OCI-LY3 (cell line): ENCODE results near the gene MKNK1.

Source experiments
- H2AFZ ChIP-seq: fragments of 200-600, 300-600 bp; shearing (Covaris generic); 2 replicates; pipeline ENCODE4 v1.6.0; 2014; ENCODE audit warnings: antibody characterized with exemption, low read depth, low read length
- H3K27ac ChIP-seq: fragments of 200-600, 300-600 bp; sonication (generic); 2 replicates; pipeline ENCODE4 v1.5.1; 2014; ENCODE audit warnings: mild to moderate bottlenecking, low read length, moderate library complexity, mixed read lengths
- H3K27me3 ChIP-seq: fragments of 200-600, 300-600 bp; sonication (generic); 2 replicates; pipeline ENCODE4 v1.6.1; 2014; ENCODE audit warnings: low read depth, low read length, mixed read lengths
- H3K36me3 ChIP-seq: fragments of 200-600, 300-600 bp; sonication (generic); replicated peaks from 2 replicates; pipeline ENCODE3; 2014; ENCODE audit warnings: low read depth, low read length, mixed read lengths
- H3K4me1 ChIP-seq: fragments of 300-600, 200-600 bp; sonication (generic); 2 replicates; pipeline ENCODE4 v1.6.1; 2014; ENCODE audit warnings: low read length, mixed read lengths
- H3K4me2 ChIP-seq: fragments of 200-600, 300-600 bp; sonication (generic); 2 replicates; pipeline ENCODE4 v1.6.1; 2014; ENCODE audit warnings: low read length, mixed read lengths
- H3K4me3 ChIP-seq: fragments of 300-600, 200-600 bp; sonication (generic); 2 replicates; pipeline ENCODE4 v1.5.1; 2014; ENCODE audit warnings: antibody characterized with exemption, mild to moderate bottlenecking, low read length, moderate library complexity
- H3K79me2 ChIP-seq: fragments of 300-600, 200-600 bp; shearing (Covaris generic); 2 replicates; pipeline ENCODE4 v1.6.1; 2014; ENCODE audit warnings: mild to moderate bottlenecking, low read length, mixed read lengths
- H3K9ac ChIP-seq: fragments of 300-600, 200-600 bp; shearing (Covaris generic); 2 replicates; pipeline ENCODE4 v1.6.0; 2014; ENCODE audit warnings: mild to moderate bottlenecking, low read length, moderate library complexity
- H3K9me3 ChIP-seq: fragments of 200-600, 300-600 bp; shearing (Covaris generic); 2 replicates; pipeline ENCODE4 v1.6.1; 2014; ENCODE audit warnings: low read length, mixed read lengths; ENCODE audit not compliant: insufficient read depth
- H4K20me1 ChIP-seq: fragments of 200-600, 300-600 bp; sonication (generic); 2 replicates; pipeline ENCODE4 v1.6.1; 2016; ENCODE audit warnings: low read length, mixed read lengths; ENCODE audit not compliant: insufficient read depth
- CTCF ChIP-seq: fragments of 200-600, 300-600 bp; sonication (generic); IDR thresholded peaks from 2 replicates; pipeline ENCODE4 v1.5.1; 2014; ENCODE audit warnings: antibody characterized with exemption, low read length, low read depth
- EZH2phosphoT487 ChIP-seq: fragments of 200-600 bp; shearing (Covaris generic); IDR thresholded peaks from 2 replicates; pipeline ENCODE4 v1.6.1; 2018; ENCODE audit warnings: antibody characterized with exemption, mixed run types, low read depth

MKNK1 gene

GRCh38 chr1:46650491-46650890 lies 46.4 kb upstream of the MKNK1 start:
- Histone ChIP-seq H3K4me2 (no peak overlapping the region), H3K4me1 (peaks cover 4% of the 10 kb centered on the region; the same call in 1 of the 2 replicates), H3K9ac (no peak overlapping the region), H4K20me1 (no peaks in the 10 kb centered on the region), H3K27me3 (no peaks in the 10 kb centered on the region), H3K9me3 (no peaks in the 10 kb centered on the region), H3K4me3 (no peak overlapping the region), H2AFZ (no peak overlapping the region), H3K27ac (no peak overlapping the region), H3K36me3 (peaks cover 22% of the 10 kb centered on the region), H3K79me2 (no peaks in the 10 kb centered on the region)
- TF ChIP-seq EZH2phosphoT487 (no peak), CTCF (no peak)

GRCh38 chr1:46649764-46650163 lies 45.7 kb upstream of the MKNK1 start:
- no peaks in the 10 kb centered on the region for H3K79me2 ChIP-seq
- TF ChIP-seq CTCF (no peak), EZH2phosphoT487 (no peak)
- no peak overlapping the region for H3K4me2 ChIP-seq
- H4K20me1 ChIP-seq = no peaks in the 10 kb centered on the region
- H3K36me3 ChIP-seq = peaks cover 22% of the 10 kb centered on the region
- H3K27me3 ChIP-seq = no peaks in the 10 kb centered on the region
- H3K27ac ChIP-seq = no peak overlapping the region
- H3K9ac ChIP-seq = no peak overlapping the region
- peaks cover 4% of the 10 kb centered on the region; the same call in 1 of the 2 replicates for H3K4me1 ChIP-seq
- no peak overlapping the region for H3K4me3 ChIP-seq
- H3K9me3 ChIP-seq = no peaks in the 10 kb centered on the region
- H2AFZ ChIP-seq = no peak overlapping the region

GRCh38 chr1:46647611-46648010 lies 43.5 kb upstream of the MKNK1 start:
- Histone ChIP-seq H3K27me3 (no peaks in the 10 kb centered on the region), H3K36me3 (peaks cover 22% of the 10 kb centered on the region), H3K4me1 (peaks cover 4% of the 10 kb centered on the region; the same call in 1 of the 2 replicates), H3K79me2 (no peaks in the 10 kb centered on the region), H2AFZ (no peak overlapping the region), H3K27ac (no peak overlapping the region), H3K4me2 (no peak overlapping the region), H3K9ac (no peak overlapping the region), H3K9me3 (no peaks in the 10 kb centered on the region), H3K4me3 (no peak overlapping the region), H4K20me1 (no peaks in the 10 kb centered on the region)
- TF ChIP-seq CTCF (no peak), EZH2phosphoT487 (no peak)

- Histone ChIP-seq H3K27me3 (no peaks in the 10 kb centered on the region), H3K9me3 (no peaks in the 10 kb centered on the region), H2AFZ (no peak overlapping the region), H3K36me3 (peaks cover 22% of the 10 kb centered on the region), H3K4me2 (no peak overlapping the region), H3K9ac (no peak overlapping the region), H4K20me1 (no peaks in the 10 kb centered on the region), H3K27ac (no peak overlapping the region), H3K4me1 (peaks cover 4% of the 10 kb centered on the region; the same call in 1 of the 2 replicates), H3K4me3 (no peak overlapping the region), H3K79me2 (no peaks in the 10 kb centered on the region)
- TF ChIP-seq EZH2phosphoT487 (no peak), CTCF (no peak)
Measured at GRCh38 chr1:46646844-46647243, 42.8 kb upstream of the MKNK1 start.
